GM21737 (cell line): ENCODE results near the gene CD160.
"Not testable (repeated sequence)": the region's sequence is repeated elsewhere in the genome, so short reads cannot be mapped to it uniquely, and the experiment has no call there.

Source experiments
- ATAC-seq: cut with Tn5 transposase; IDR thresholded peaks from one replicate; pipeline ENCODE4 v1.9.1; 2021; ENCODE audit warnings: mild to moderate bottlenecking, moderate library complexity; ENCODE audit not compliant: unreplicated experiment

CD160 gene, protein sequence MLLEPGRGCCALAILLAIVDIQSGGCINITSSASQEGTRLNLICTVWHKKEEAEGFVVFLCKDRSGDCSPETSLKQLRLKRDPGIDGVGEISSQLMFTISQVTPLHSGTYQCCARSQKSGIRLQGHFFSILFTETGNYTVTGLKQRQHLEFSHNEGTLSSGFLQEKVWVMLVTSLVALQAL

DNA sequence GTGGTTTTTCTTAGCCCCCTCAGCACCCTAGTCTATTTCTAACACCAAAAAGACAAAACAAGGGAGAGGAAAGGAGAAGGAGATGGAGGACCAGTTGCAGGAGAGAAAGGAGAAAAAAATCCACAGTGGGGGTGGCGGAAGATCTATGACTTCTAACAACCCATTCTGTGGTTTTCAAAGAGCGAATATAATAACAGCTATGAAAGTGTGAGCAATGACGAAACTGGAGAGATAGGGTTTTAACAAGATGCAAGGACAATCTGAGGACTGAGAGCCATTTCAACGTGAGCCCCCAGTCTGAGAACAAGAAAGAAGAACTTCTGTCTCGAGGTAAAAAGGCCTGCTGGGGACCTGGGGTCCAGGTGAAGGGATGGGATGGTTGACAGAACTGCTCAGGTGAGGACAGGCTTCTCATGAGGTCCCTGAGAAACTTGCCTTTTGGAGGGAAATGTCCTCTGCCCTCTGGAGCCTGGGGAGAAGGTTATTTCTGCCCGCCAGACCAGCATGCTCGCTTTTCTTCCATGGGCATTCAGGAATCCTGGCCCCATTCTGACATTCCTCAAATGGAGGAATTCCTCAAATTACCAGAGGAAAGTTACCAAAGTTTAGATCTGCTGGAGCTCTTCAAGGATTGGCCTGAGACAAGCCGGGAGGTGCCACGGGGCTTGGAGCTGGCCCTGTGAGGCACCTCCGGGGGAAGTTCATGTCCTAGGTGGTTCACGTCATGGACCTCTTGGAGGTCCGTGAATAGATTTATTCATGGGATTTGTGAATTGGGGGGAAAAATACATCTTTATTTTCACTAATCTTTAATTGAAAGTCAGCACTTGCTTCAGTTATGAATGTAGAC is at the start of gene CD160:
CD160 (plus strand) TSS at position 270 of the 850 bp plus-strand sequence. CDS start 8,829 bp downstream, outside the sequence.
- ATAC-seq = no peak

DNA sequence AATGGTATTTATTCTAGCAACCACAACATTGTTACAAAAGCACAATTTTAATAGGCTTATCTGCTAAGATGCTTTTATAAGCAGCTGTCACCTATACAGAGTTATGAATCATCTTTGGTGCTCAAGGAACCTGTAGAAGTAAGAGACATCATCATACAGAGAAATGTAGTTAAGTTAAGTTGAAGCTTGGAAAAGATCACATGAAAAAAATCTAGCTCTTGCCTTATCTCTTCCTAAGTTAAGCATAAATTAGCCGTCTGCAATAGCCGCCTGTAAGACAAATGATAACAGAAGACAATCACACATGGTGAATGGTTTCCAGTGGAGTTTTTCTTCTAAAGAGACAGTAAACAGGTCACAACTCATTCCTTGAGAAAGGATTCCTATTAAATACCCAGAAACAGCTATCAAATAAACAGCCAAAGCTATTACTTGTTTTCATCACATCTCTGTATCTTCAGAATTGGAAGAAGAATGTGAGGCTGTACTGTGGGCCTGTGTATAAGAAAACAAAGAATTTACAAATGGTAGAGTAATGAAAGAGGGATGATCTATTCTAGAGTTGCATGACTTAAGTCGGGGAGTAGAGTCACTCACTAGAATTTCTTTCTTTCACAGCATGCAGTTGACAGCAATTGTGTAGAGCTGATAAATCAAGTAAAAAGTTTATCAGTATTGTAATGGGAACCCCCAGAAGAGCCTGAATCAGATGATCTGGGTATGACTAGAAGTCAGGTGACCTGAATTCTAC is 48.1 kb upstream of the CD160 start:
- not testable (repeated sequence) for ATAC-seq

DNA sequence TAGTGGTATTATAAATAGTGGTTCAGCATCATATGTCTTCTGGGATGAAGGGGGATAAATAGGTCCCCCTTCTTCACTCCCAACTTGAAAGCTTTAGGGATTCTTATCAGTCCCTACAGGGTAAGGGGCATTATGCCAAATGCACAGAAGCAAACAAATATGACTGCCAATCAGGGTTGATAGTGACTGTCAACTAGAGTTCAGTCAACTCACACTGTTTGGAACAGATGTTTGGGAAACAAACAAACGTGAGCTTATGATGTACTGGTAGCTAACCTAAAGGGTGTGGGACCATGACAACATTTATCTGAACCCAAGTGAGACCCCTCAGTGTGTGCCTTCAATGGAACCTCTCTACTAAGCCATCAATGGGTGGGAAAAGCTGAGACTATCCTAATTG is 46.1 kb upstream of the CD160 start:
- ATAC-seq = not testable (repeated sequence)

DNA sequence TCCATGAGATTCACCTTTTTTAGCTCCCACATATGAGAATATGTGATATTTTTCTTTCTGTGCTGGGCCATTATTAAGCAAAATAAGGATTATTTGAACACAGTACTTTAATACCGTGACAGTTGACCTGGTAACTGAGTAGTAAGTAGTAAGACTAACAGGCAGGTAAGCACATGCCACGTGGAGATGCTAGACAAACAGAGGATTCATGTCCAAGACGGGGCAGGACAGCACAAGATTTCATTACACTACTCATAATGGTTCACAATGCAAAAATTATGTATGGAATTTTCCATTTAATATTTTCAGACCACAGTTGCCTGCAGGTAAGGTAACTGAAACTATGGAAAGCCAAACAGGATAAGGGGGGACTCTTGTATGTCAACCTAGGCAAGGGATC is 34.4 kb upstream of the CD160 start:
- not testable (repeated sequence) for ATAC-seq

DNA sequence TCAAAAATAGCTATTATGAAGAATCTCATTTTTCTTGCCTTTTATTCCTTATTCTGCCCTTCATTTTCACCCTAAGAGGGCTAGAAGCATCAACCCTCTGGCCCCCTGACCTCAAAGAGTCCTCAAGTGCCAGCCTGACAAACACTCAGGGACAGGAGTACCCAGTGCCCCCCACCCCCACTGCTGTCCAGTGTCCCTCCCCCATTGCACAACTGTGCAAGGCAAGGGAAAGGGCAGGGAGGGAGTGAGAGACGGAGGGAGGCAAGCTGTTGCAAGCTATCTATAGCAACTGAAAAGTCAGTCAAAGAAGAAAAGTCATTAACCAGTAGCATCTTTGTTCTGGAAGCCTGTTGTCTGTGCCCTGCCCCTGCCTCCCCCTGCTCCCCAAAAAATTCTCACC is 33.2 kb upstream of the CD160 start:
- ATAC-seq = not testable (repeated sequence)

DNA sequence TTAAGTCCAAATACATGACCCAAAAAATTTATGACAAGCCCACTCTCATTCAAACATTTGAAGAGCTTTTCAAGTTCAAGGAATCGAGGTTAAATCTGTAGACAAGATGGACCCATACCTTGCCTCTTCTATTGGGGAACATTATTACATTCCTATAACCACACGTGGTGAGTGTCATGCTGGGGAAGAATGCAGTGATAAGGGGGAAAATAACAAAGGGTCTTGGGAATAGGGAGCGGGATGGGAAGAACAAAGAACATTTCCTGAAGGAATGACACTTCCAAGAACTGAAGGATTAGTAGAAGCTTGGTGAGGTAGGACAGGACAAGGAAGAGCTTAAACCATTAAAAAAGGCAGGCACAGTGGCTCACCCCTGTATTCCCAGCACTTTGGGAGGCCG is 31.0 kb upstream of the CD160 start:
- ATAC-seq = no peak

DNA sequence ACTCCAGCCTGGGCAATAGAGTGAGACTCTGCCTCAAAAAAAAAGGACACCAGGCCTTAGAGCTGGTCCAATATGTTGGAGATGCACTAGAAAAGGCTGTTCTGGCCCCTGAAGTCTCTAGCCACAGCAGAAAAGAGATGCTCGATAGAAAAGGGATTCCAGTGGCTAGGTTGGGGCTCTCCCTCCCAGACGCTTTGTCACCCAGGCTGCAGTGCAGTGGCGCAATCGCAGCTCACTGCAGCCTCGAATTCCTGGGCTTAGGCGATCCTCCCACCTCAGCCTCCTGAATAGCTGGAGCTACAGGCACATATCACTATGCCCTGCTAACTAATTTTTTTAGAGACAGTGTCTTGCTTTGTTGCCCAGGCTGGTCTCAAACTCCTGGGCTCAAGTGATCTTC is 30.4 kb upstream of the CD160 start:
- no peak for ATAC-seq

DNA sequence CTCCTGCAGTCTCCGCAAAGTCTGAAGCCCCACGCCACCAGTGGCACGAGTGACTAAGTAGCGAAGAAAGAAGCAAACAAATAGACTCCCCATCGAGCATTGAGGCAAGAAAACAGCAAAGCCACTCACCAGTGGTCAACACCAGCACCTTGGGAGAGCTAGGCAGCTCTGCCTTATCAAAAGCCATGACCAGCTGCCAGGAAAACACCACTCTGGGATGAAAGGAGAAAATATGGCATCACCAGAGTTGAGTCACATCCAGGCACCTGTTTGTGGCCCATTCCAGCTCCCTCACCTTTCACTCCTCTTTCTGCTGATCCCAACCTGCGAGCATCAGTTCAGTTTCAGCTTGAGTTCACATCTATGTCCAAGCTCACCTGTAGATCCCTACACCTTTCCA is 29.4 kb upstream of the CD160 start:
- no peak for ATAC-seq

DNA sequence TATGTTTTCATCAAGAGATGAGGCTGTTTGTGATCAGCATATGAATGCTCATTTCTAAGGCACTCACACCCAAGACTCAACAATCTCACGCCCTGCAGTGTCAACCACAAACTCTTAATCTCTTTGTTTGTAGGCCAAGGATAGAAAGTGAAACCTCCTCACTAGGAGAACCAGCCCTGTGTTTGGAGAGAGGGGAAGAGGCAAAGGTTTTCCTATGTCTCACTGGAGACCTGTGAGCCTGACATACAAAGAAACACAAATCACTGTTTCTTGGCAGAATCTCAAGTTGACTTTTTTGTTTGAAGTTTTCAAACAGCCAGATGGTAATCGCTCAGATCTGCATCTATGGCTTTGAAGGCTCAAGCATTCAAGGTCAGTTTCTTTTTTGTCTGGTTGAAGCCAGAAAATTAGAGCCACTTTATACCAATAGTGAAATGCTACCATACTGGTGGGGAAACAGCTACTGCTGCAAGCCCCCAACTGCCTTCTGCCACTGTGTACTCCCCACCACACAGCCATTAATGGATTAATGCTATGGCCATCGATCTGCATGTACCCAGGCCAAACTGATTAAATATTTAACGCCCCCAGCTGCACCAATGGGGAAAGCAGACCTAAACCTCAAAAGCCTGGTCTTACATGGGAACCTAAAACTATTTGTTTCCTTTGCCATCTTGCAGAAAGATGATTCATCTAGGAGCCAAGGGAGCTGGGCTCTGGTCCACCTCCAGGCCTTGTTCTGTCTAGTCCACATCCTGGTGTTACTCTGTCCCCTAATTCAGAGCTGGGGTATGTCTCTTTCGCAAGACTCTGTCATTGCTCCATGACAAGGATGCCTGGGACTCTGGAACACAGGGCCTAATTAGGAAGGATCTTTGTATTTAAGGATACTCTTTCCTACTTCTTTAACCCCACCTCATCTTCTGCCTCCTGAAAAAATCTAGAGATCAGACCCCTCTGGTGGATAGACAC is 28.4 kb upstream of the CD160 start:
- ATAC-seq = peak; percentile 82

DNA sequence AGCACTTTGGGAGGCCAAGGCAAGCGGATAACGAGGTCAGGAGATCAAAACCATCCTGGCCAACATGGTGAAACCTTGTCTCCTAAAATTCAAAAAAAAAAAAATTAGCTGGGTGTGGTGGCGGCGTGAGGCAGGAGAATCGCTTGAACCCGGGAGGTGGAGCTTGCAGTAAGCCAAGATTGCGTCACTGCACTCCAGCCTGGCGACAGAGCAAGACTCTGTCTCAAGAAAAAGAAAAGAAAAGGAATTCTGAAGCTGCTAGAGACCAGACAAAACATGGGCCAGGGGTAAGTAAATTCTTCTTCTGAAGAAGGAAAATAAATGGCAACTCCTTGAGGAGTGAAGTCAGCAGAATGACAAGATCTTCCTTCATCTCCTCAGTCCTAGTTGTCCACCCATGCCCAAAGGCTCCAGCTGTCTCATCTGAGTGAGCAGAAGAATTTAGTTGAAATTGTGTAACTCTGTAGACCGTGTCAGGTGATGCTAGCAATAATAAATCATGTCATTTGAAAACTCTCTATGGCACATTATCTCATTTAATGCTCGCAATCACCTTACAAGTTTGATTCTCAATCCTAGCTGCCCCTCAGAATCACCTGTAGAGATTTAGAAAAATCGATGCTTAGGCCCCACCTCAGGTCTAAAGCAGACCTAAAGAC is 26.4 kb upstream of the CD160 start:
- ATAC-seq = no peak

DNA sequence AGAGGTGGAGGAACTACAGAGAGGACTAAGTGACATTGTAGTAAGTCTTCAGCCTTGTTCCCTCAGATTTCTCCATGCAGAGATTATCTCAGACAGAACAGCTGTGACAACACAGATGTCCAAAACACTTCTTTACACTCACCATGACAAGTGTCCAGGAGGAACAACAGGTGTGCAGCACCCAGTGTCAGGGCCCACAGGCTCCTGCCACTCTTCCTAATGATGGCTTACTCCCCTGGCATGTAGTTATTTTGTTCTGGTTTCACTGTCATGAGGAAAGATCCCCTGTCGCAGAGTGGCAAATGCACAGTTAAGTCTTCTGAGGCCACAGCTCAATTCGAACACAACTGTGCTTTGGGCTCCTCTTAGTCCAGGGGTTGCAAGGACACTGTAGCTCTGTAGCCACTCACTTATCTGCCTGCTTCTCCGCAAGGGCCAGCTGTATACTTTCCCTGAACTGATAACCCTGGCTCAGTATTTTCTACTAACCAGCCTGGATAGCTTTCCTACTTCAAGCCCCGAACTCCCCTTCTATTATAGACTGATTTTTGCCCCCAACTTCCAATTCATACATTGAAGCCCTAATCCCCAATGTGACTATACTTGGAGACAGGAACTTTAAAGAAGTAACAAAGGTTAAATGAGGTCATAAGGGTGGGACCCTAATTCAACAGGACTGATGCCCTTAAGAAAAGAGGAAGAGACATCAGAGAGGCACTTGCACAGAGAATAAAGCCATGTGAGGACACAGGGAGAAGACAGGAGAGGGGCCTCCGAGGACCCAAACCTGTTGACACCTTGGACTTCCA is 23.3 kb upstream of the CD160 start:
- ATAC-seq = no peak

DNA sequence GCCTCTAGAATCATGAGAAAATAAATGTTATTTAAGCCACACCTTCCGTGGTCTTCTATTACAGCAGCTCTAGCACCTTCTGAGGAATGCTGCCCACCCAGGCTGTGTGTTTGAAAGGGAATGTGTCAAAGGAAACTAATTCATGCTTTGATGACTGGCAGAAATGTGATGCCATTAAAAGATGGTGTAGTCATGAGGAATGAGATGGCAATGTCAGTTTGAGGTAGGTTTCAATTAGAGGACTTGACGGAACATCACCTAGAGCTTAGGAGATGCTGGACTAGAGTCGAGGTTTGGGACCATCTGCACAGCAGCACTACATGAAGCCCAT is 22.7 kb upstream of the CD160 start:
- ATAC-seq = no peak

DNA sequence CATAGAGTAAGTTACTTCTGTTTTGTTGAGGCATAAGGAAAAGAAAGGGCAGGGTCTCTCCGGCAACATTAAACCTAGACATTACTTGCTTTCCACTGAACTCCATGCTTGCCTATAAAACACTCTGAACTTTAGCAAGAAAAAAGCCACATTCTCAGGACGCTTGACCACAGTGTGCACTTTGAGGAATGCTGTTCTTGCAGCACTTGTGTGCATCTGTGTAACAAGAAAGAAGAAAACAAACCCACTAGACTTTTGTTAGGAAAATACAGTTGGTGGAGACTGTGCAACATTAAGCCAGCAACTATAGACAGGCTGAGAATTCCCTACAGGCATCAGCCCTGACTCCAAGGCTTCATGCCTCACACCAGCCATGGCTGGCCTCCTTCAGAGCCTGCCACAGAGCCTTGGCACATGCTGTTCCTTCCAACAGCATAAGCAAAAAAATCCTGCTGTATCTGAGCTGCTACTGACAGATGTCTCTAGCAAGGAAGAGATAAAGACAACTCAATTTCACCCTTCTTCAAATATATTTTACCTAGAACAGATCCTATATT is 17.9 kb upstream of the CD160 start:
- ATAC-seq = no peak

DNA sequence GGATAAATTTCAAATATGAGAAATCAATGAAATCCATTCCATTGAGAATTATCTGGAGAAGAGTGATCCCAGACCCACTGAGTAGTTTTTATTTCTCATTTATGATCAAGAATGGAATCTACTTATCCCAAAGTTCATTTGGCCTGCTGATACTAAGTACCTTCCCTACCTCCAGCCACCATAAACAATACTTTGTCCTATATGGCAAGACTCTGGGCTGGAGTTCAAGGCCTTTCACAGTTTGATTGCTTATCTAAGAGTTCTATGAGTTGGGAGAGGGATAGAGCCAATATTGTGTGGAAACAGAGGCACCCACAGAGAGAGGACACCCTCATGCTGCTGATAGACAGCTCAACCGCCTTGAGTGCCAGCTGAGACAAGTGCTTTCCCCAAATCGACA is 17.2 kb upstream of the CD160 start:
- ATAC-seq = no peak

DNA sequence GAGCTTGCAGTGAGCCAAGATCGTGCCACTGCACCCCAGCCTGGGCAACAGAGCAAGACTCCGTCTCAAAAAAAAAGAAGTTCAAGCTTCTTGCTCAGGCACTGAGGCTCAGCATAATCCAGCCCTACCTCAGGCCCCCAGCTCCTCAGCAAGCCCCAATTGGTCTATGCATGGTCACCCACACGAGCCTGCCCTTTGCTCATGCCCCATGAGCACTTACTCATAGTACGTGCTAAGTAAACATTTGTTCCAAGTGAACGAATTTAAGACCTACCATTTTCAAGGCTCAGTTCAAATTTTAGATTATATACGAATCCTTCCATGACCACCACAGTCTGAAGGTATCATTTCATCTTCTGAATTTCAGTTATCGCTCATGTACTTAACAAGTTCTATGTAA is 16.5 kb upstream of the CD160 start:
- ATAC-seq = no peak

DNA sequence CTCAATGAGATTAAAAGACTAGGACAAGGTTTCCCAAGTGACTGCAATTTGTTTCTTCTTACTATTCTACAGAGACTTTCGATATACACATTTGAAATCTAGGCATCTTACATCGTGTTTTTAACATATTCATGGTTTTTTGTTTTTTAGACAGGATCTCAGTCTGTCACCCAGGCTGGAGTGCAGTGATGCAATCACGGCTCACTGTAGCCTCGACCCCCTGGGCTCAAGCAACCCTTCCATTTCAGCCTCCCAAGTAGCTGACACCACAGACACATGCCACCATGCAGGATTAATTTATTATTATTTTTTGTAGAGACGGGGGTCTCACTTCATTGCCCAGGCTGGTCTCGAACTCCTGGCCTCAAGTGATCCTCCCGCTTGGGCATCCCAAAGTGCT is 13.7 kb upstream of the CD160 start:
- ATAC-seq = no peak

DNA sequence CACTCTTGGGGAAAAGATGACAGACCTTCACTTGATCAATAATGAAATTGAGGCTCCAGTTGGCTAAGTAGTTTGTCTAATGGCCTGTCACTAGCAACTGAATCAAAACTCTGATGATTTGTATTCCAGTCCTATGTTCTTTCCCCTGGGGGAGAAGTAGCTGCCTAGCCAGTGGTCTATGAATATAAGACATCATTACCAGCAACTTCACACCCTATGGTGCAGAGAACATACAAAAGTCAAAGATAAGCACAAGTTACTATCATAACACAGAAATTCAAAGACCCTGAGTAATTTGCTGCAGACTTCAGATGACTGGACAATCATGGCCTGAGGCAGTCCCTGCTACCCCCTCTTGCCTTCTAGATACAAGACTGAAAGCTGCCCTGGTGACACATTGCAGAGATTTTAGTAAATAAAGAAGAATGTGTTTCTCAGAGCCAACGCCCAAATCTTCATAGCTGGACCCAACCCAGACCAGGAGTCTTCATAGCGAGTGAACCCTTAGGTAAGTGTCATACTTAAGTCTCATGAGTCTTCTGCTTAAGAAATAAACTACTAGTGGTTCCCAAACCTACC is 13.1 kb upstream of the CD160 start:
- ATAC-seq = no peak

DNA sequence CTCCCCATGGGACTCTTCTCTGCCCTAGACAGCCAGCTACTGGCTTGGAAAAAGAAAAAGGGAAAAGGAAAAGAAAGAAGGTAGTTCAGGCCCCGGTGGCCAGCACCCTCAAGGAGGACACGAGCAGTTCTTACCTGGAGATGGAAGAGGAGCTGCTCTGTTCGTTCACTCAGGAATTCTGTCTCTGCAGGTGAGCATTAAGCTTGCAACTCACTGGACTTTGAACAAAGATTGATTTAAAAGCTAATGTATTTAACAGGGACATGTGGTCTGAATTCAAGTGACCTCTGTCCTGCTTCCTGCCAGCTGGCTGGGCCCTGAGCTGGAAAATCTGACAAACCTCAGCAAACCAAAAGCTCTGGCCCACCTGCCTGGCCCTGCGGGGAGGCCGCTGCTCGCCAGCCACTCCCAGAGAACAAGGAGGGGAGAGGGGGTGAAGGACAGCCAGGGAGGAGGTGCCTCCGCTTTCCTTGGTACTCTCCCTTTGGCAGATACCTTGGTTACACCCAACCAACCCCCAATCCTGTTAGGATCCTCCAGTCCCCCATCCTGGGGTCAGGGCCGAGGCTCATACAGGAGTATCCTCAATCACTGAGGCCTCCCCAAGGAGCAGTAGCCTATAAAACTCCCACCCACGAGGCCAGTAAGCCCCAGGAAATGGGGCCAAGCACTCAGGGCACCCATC is 12.0 kb upstream of the CD160 start, which contains the start of gene PDZK1:
PDZK1 (minus strand) TSS at position 186 of the 685 bp plus-strand sequence. CDS start 19,347 bp downstream, outside the sequence.
- ATAC-seq = no peak
